ENCODE data around the gene NUDT4.
"Not testable (repeated sequence)": the region's sequence is repeated elsewhere in the genome, so short reads cannot be mapped to it uniquely, and the experiment has no call there.

Gene NUDT4

DNA sequence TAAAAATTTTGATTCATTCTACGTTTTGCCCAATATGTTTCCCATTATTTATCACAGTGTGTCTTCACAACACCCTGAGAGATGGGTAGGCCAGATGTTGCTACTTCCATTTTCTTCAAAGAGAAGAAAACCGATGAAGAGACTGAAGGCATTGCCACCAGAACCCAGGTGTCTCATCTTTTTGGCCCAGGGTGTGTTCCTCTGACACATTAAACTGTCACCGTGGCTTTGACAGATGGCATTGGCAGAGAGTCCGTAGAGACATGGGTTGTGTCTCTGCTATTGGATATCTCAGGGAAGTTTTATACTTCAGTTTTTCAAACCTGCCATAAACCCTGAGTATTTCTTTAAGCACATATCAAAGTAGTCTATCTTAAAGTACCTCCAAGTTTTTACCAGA lies 11.3 kb upstream of the NUDT4 start:
- no peak for DNase-seq (ENCODE audit: low read depth in 2 of 2)

DNA sequence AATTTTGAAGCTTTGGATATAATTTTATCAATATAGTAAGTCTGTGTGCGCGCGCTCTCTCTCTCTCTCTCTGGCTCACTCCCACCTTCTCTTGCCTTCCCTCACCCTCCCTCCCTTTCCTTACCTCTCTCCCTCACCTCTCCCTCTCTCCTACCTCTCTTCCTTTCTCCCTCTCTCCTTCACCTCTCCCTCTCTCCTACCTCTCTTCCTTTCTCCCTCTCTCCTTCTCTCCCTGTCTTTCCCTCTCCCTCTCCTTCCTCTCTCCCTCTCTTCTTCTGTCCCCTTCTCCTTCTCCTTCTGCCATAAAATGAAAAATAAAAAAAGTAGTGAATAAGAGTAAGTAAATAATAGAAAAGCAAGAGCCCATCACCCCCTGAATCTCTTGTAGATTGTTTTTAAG lies 9.0 kb upstream of the NUDT4 start:
- DNase-seq (ENCODE audit: low read depth in 2 of 2): no peak

DNA sequence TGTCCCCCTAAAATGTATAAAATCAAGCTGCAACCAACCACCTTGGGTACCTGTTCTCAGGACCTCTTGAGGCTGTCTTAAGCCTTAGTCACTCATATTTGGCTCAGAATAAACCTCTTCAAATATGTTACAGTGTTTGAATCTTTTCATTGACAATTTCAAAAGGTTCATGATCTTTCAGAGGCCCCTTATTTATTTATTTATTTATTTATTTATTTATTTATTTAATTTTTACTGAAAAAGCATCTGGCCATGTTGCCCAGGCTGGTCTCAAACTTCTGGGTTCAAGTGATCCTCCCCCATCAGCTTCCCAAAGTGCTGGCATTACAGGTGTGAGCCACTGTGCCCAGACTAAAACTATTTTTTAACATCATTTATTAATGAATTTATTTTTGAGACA lies 8.2 kb upstream of the NUDT4 start:
- no peak for DNase-seq (ENCODE audit: low read depth in 2 of 2)

DNA sequence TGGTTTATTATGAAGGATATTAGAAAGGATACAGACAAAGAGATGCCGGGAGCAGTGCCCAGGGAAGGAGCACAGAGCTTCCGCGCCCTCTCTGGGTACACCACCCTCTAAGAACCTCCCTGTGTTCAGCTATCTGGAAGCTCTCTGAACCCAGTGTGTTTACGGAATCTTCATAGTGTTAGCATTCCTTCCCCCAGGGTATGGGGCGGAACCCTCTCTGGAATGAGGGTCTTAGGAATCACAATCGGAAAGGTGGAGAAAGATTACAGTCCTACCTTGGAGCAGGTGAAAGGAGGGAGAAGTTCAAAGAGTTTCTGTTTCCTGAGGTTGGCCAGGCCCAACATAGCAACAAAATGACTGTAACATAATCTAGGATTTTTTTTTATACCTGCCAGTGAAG lies 6.8 kb upstream of the NUDT4 start:
- no peak for DNase-seq (ENCODE audit: low read depth in 2 of 2)

DNA sequence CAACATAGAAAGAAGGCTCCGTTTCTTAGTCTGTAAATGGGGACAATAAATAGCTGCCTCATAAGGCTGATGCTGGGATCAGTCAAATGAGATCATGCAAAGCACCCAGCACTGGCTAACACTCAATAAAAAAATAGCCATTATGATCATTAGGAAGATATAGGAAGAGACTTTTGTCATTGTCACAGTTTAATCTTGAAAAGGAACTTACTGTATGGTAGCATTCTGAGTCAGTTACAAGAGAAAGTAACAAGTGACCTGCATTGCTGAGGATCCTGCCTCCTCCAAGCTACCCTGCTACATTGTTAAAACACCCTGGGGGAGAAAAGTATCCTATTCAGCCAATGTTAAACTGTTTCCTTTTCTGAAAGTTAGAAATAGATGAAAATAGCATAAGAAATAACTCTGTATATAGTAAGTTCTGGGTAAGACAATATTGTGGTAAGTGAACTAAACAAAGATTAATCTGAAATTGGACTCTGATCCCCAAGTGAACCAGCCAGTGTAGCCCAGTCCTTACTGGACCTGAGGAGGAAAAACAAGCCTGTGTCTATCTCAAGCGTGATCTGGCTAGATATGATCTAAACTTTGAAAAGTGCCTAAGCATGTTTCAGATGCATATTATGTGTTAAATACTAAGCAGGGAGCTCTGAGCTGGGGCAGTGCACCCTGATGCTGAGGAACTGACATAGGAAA lies 3.6 kb upstream of the NUDT4 start:
- no peak for DNase-seq (ENCODE audit: low read depth in 2 of 2)

DNA sequence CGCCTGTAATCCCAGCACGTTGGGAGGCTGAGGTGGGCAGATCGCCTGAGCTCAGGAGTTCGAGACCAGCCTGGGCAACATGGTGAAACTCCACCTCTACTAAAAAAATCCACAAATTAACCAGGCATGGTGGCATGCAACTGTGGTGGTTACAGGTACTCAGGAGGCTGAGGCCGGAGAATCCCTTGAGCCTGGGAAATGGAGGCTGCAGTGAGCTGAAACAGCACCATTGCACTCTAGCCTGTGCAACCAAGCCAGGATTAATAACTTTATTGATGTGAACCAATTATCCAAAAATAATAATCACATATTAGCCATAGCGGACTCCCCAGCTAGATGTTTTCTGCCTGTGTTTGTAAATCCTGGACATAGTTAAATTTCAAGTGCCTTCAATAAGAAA lies 1.8 kb upstream of the NUDT4 start:
- DNase-seq (ENCODE audit: low read depth in 2 of 2): no peak

DNA sequence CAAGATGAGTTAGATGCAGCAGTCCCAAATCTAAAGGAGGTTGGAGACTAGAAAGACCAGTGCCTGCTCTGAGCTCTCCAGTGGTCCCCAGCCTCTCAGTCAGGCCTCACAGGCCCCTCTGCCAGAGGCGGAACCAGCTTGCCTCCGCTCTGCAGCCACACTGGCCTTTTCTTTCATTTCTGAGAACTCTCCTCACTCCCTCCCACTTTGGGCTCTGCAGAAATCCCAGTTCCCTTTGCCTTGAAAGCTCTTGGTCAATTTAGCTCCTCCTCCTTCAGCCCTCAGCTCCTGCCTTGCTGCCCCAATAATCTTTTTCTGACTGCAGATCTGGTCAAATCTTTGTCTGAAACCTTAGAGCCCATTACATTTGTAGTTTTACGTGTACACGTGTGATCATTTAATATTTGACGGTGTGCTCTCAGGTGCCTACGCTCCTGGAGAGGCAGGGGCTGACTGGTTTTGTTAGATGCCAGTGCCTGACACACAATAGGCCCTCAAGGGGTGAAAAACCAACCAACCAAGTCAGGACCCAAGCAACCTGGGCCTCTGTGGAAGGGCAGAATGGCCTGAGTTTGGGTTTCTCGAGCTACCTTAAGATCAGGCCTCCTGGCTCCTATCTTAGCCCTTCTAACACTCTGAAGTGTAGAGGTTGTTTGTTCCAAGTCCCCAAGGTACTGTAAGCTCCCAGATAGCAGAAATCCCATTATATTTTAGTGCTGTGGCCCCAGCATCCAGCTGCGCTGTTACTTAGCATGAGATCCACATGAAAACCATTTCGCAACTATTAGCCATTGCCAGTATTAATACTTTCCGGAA lies 1.1 kb upstream of the NUDT4 start:
- no peak for DNase-seq (ENCODE audit: low read depth in 2 of 2)

DNA sequence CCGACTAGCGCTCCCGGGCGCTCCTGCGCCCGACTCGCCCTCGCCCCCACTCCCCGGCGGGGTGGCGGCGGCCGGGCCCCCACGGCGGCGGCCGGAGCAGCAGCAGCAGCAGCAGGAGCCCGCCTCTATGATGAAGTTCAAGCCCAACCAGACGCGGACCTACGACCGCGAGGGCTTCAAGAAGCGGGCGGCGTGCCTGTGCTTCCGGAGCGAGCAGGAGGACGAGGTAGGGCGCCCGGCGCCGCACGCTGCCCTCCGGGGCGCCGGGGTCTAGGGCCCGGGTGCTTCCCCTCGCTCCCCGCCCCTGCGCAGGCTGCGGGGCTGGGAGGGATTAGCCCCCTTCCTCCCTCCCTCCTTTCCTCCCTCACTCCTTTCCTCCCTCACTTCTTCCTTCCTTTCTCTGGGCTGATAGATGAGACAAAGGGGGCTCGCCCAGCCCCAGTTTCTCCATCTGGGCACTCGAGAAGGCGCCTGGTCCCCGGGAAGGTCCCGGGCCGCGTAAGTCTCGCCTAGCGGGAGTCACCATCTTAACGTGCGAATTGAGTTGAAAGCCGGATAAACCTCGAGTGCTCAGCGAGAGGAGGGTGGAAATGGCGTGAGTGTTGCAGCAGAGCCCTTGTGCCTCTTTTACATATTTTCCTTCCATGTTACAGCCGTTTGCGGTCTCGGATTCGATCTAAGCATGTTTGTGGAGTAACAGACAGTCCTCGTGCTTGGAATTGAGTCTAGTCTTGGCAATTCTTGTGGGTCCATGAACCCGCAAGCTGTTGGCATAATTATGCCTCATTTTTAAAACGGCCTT lies 672 bp downstream of the NUDT4 start:
- peak; percentile 11 to 25 for DNase-seq (ENCODE audit: low read depth in 2 of 2)

DNA sequence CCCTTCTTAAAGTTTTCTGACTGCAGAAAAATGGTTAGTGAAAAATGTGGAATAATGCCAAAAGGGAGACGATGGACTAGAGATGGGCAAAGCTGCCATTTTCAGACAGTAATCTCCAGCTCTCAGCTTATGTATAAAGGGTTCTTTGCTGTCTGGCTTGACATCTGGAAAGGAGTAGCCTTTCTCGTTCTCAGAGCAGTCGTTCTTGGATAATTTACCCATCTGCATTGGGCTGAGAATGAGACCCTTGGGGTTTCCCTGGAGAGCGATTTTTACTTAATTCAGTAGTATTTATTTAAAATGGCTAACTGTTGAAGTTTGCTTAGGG lies 1.2 kb downstream of the NUDT4 start:
- DNase-seq (ENCODE audit: low read depth in 2 of 2): no peak

DNA sequence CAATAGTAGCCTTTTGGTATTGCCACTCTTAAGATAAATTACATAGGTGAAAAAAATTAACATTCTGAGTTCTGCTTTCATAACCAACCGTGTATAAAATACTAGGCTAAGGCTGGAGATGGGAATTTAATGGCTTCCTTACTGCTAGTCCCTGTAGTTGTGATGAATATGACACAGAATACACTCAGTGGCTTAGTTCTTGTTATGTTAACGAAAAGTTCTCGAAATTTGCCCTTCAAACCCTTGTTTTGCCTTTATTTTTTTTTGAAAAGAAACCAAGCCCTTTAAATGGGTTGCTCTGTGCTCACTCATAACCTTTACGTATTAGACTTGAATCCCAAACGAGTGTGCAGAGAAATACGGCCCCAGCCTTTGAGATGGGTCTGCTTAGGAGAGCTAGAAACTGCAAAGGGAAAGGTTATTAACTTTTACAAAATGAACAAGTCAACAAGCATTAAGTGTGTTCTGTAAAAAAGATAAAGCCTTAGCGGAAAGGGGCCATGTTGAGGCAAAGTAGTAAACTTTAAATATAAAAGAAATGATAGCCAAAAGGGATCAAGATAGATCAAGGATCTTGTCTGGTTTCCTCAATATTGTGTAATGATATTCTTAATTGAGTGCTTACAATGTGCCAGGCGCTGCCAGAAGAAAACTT lies 1.7 kb downstream of the NUDT4 start:
- no peak for DNase-seq (ENCODE audit: low read depth in 2 of 2)

DNA sequence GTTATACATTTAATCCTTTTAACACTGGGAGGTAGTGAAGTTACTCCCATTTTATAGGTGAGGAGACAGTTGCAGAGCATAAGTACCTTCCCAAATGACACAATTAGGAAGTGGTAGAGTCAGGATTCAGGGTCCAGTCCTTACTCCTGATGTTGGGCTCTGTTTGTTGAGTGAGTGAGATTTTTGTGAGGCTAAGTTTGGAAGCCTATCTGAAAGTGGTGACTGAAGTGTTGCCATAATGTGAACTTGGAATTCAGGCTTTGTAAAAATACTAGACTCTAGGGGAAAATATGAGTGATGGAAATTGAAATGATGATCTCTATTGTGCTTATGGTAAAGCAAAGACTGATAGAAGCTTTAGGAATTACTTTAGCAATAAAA lies 2.2 kb downstream of the NUDT4 start:
- DNase-seq (ENCODE audit: low read depth in 2 of 2): no peak

DNA sequence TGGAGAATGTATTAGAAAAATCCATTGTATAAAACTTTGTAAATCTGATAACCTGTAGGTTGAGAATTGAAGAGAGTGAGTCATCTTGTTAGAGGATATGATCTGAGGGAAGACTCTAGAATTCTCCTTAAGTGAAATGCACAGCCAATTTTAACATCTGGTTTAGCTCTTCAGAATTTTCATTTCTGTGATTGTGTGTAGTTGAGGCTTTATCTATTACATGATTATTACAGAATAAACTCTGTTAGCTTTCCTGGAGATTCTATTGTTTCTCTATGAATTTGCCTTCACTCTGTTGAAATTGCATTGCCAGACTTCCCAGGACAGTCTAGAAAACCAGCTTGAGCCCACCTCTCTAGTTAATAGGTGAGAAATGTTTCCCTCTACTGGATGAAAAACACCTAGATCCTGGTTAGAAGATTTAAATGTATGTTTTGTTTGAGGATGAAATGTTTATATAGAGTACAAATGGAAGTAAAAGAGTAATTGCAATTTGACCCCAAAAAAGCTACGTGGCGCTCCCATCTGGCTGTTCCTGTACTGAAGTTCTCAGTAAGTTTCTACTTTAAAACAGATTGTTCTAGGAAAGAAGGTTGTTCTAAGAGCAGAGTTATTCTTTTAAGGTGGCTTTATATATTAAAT lies 2.9 kb downstream of the NUDT4 start:
- DNase-seq (ENCODE audit: low read depth in 2 of 2): no peak

DNA sequence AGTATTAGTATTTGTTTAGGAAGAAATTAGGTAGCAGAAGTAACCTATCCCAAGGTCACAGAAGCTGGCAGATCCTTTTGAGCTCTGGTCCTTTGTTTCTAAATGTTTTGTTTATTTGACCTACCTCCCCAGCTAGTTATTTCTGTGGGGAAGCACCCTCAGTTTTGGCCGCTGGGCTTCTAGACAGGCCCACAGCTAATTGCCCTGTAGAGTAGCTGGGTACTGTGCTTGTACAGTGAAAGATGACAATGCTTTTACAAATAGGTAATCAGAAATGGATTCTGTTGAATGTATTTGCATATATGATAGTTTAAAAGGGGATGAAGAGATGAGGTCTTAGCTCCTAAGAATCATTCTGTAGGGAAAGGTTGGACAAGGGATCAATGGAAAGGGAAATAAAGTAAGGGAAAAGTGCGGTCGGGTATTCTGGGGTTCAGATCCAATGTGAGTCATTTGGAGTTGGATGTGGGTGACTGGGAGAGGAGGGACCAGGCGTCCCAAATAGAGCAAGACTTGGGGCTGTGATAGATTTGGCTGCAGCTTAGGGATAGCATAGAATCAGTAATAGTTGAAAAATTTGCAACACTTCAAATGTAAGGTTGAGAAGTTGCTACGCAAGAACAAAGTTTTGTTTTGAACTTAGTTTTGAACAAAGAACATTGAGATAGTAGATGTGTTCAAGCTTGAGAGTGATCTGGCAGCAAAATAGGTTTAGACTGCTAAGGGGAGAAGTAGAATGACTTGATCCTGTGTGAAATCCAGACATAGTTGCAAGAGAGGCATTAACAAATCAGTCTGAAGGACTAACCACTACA lies 3.6 kb downstream of the NUDT4 start:
- DNase-seq (ENCODE audit: low read depth in 2 of 2): no peak

DNA sequence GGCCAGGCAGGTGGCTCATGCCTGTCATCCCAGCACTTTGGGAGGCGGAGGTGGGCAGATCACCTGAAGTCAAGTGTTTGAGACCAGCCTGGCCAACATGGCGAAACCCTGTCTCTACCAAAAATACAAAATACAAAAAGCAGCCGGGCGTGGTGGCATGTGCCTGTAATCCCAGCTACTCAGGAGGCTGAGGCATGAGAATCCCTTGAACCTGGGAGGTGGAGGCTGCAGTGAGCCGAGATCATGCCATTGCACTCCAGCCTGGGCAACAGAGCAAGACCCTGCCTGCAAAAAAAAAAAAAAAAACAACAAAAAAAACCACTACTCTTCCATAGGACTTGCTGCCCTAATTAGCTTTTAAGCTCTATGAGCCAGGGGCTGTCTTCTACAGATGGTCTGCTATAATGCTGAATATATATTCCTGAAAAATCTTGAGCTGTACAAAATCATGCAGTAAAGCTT lies 4.3 kb downstream of the NUDT4 start:
- DNase-seq (ENCODE audit: low read depth in 2 of 2): not testable (repeated sequence)

DNA sequence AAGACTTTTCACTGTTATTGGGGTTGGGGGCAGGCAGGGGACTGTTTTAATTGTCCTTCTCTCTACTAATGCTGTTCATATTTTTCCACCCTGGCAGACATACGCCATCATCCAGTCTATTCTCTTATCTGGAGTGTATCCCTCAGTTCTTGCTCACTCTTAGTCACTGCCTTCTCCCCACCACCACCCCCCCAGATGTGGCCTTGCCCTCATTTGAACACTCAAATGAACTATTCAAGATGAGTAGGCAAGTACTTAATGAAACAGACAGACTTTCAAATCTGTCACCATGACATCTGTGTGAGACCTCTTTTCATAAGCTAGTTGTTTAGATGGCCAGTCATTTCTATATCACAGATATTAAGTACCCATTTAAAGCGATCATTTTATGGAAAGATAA lies 10.1 kb downstream of the NUDT4 start:
- no peak for DNase-seq (ENCODE audit: low read depth in 2 of 2)

DNA sequence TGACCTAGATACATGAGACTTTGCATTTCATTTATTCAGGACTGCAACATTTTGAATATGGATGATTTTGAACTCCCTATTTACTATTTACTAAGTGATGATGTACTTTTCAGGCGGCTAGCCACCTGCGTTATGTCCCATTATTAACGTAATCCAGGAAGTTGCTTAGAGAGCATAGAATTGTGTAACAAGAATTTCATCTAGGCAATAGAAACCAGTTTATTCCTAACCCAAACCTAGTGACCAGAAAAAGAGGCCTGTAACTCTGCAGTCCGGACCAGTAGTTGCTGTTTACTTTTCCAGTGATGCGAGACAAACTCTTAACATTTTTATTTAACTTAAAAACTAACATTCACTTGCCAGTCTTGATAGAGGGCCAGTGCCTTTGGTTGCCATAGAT lies 12.3 kb downstream of the NUDT4 start:
- no peak for DNase-seq (ENCODE audit: low read depth in 2 of 2)

DNA sequence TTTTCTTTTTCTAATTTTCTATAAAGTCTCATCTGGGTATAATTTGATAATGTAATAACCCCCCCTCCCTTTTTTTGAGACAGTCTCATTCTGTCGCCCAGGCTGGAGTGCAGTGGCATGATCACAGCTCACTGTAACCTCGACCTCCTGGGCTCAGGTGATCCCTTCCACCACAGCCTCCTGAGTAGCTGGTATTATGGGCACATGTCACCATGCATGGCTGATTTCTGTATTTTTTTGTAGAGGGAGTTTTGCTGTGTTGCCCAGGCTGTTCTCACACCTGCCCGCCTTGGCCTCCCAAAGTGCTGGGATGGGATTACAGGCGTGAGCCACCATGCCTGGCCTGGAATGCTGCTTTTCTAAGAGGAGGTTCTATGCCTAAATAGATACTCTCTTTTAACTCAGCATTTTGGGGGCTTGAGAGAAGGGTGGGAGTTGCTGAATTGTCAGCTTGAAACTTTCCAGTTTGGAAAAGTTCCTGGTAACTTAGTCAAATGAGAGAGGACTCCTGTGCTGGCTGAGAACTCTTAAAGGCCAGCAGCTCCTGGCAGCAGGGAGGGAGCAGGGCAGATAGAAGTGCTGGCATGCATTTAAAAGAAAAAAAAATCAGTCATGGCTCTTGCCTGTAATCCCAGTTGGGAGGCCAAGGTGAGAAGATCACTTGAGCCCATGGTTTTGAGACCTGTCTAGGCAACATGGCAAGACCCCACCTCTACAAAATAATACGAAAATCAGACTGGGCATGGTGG lies 13.0 kb downstream of the NUDT4 start:
- DNase-seq (ENCODE audit: low read depth in 2 of 2): no peak

DNA sequence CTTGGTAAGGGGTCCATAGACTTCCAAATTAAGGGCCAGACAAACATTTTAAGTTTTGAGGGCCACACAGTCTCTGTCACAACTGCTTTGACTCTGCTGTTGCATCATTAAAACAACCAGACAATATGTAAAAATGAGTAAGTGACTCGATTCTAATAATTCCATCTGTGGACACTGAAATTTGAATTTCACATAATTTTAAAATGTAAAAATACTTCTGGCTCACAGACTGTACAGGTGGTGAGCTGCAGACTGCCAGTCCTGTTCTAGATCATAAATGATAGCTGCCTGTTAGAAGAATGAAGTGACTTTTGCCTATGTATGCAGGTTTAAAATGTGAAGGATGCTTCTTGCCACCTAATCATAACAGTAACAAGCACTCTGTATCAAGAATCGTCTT lies 15.7 kb downstream of the NUDT4 start:
- no peak for DNase-seq (ENCODE audit: low read depth in 2 of 2)

DNA sequence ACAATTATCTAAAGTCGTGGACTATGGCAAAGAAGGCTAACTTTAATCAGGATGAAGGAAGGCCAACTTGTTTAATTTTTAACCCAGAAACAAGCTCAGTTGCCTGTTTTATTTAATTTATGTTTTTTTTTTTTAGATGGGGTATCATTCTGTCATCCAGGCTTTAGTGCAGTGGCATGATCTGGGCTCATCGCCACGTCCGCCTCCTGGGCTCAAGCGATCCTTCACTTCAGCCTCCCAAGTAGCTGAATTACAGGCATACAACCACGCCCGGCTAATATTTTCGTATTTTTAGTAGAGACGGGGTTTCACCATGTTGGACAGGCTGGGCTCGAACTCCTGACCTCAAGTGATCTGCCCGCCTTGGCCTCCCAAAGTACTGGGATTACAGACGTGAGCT lies 19.7 kb downstream of the NUDT4 start:
- no peak for DNase-seq (ENCODE audit: low read depth in 2 of 2)

DNA sequence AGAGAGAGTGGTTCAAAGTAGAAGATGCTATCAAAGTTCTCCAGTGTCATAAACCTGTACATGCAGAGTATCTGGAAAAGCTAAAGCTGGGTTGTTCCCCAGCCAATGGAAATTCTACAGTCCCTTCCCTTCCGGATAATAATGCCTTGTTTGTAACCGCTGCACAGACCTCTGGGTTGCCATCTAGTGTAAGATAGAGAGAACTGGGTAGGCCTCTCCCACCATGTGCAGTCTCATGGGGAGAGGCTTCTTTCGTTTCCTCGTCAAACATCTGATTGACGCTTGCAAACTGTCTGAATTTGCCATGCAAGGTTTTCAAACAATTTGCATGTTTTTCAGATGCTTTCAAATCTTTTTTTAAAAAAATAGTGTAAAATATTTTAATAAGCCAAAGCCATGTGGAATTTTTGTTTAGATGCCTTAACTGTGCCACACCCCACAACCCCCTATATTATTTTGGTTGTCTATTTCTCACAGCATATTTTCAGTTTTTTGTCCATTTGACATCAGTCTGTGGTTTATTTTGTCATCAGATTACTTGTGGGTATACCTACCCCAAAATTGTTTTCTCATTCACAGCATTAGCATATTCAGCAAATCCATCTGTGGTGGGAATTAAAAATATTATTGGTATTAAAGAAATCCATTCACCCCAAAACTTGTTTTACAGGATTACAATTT lies 21.6 kb downstream of the NUDT4 start:
- DNase-seq (ENCODE audit: low read depth in 2 of 2): not testable (repeated sequence)
